HG02943 (cell line): ENCODE results near the gene PCSK9.

Experiments
- ATAC-seq: cut with Tn5 transposase; IDR thresholded peaks from one replicate; pipeline ENCODE4 v1.9.1; 2021; ENCODE audit warnings: mild to moderate bottlenecking, low read depth, moderate library complexity; ENCODE audit not compliant: unreplicated experiment

Gene PCSK9

GRCh38 chr1:55043011-55043410 lies 3.7 kb downstream of the PCSK9 start:
- no peak for ATAC-seq

GRCh38 chr1:55043726-55044125 lies 4.4 kb downstream of the PCSK9 start:
- no peak for ATAC-seq

DNA sequence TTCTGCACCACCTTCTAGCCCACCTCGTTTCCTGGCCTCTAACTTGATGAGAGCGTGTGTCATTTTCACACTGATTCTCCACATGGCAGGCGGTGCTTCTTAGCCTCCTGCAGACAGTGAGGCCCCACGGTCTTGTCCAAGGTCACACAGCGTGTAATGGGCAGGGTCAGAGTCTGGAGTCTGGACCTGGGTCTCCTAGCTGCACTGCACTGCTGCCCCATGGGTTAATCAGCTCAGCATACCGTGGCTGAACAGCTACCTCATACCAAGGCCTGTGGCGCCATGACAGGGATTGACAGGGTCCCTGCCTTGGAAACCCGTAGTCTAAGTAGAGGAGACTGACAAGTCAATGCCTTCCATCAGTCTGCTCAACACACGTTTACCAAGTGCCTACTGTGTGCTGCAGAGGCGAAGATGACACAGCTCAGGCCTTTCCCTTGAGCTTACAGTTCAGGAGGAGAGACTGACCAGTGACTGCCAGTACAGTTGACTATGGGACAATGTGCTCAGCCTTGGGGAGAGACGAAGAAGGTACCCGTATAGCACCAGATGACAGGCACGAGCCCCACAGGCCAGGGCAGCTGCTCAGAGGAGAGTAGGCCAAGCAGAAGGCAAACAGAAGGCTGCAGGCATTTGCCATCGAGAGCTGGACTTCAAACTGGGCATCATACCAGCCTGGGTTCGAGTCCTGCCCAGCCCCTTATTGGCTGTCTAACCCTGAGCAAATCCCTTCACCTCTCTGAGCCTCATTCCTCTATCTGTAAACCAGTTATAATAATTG lies 5.5 kb downstream of the PCSK9 start:
- ATAC-seq, result no peak

- ATAC-seq, result no peak
Observed at GRCh38 chr1:55045430-55045829, 6.1 kb downstream of the PCSK9 start.

DNA sequence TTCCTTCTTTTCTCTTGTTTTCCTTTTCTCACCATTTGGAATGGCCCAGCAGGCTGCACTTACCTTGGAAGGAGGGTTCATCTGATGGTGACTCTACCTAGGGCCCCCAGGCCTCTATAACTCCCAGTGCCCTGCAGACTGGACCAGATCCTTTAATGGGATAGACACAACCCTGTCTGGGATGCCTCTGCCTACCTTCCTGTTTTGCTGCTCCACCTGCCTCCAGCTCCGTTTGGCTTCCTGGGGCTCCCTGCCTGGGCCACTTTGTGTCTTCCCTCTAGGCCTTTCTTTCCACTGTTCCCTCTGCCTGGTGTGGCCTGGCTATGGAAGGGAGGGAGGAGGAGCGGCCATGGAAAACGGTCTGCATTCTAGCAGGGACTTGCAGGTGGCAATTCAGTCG lies 7.5 kb downstream of the PCSK9 start:
- ATAC-seq, result no peak

- ATAC-seq, result no peak
Observed at GRCh38 chr1:55047611-55048010, 8.3 kb downstream of the PCSK9 start.

- ATAC-seq, result no peak
Observed at GRCh38 chr1:55048453-55049270, 9.3 kb downstream of the PCSK9 start.

GRCh38 chr1:55049271-55049913 lies 10.0 kb downstream of the PCSK9 start:
- no peak for ATAC-seq

DNA sequence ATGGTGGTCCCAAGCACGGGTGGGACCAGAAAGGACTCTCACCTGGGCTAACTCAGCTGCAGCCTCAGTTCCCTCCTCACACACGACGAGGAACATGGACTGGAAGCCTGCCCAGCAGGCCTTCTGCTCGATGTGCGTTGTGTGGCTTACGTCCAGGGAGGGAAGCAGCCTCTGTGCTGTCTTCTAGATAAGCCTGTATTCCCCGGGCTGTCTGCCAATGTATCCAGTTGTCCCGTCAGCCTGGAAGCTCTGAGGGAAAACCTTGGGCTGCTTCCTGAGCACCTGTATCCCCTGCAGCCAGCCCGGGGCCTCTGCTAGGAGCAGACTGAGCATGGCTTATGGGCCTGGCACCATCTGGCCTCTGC lies 10.5 kb downstream of the PCSK9 start:
- ATAC-seq, result no peak

- no peak for ATAC-seq
Observed at GRCh38 chr1:55050283-55050682, 10.9 kb downstream of the PCSK9 start.

GRCh38 chr1:55051169-55051568 lies 11.8 kb downstream of the PCSK9 start:
- ATAC-seq, result no peak

GRCh38 chr1:55051621-55052020 lies 12.3 kb downstream of the PCSK9 start:
- ATAC-seq, result no peak

DNA sequence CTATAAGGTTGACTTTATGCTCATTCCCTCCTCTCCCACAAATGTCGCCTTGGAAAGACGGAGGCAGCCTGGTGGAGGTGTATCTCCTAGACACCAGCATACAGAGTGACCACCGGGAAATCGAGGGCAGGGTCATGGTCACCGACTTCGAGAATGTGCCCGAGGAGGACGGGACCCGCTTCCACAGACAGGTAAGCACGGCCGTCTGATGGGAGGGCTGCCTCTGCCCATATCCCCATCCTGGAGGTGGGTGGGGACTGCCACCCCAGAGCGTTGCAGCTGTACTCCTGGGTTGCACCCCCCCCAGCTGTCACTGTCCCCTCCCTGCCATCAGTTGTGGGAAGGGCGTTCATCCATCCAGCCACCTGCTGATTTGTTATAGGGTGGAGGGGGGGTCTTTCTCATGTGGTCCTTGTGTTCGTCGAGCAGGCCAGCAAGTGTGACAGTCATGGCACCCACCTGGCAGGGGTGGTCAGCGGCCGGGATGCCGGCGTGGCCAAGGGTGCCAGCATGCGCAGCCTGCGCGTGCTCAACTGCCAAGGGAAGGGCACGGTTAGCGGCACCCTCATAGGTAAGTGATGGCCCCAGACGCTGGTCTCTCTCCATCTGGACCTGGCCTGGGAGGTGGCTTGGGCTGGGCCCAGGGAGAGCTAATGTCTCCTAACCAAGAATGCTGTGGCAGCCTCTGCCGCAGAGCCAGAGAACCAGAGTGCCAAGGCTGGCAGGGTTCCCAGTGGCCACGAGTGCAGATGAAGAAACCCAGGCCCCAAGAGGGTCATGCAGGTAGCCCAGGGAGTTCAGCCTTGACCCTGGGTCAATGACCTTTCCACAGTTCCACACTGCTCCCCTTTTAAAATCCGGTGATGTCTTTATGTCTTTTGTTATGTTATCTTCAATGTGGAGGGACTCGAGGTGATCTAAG lies 13.1 kb downstream of the PCSK9 start:
- ATAC-seq, result no peak

- no peak for ATAC-seq
Observed at GRCh38 chr1:55053265-55053954, 14.1 kb downstream of the PCSK9 start.

GRCh38 chr1:55054396-55054795 lies 15.0 kb downstream of the PCSK9 start:
- ATAC-seq, result no peak

DNA sequence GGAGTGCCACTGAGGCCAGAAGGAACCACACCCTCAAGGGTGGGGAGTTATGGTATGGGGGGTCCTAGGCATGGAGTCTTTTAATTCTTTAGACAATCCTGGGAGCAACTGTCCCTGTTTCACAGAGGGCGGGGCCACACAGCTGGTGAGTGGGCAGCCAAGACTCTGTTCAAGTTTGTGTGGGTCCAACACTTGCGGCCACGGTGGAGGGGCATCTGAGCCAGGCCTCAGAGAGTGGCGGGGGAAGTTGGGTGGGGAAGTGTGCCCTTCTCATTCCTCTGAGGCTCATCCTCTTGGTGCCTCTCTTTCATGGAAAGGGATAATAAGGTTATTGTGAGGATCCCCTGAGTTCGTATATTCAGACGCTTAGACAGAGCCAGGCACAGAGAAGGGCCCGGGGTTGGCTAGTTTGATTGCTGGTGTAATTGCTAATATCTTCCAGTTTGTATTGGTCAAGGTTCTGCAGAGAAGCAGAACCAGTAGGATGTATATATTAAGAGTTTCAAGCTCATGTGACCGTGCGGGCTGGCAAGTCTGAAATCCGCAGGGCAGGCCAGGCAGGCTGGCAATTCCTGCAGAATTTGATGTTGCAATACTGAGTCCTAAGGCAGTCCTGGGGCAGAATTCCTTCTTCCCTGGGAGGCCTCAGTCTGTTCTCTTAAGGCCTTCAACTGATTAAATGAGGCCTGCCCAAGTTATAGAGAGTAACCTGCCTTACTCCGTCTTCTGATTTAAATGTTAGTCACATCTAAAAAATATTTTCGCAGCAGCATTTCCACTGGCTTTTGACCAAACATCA lies 15.9 kb downstream of the PCSK9 start:
- no peak for ATAC-seq

- no peak for ATAC-seq
Observed at GRCh38 chr1:55055951-55056631, 16.7 kb downstream of the PCSK9 start.

DNA sequence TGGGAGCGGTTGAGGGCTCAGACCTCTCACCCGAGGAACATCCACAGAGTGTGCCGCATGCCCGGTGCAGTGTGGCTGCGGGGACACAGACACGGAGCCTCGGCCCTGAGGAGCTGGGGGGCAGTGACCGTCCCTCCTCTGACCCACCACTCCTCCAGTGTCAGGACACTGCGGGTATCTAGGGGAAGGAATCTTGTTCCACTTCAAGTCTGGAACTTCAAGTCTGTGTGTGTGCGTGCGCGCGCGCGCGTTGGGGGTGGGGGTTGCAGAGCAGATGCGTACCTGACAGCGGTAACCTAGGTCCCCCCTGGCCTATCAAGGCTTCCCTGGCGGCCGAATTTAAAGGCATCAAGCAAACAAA lies 17.3 kb downstream of the PCSK9 start:
- no peak for ATAC-seq
